GM21423 (cell line): ENCODE data around the gene JAZF1.

Source experiments
- ATAC-seq: cut with Tn5 transposase; IDR thresholded peaks from one replicate; pipeline ENCODE4 v1.9.1; 2021; ENCODE audit warnings: mild to moderate bottlenecking, moderate library complexity; ENCODE audit not compliant: unreplicated experiment

Gene JAZF1

DNA sequence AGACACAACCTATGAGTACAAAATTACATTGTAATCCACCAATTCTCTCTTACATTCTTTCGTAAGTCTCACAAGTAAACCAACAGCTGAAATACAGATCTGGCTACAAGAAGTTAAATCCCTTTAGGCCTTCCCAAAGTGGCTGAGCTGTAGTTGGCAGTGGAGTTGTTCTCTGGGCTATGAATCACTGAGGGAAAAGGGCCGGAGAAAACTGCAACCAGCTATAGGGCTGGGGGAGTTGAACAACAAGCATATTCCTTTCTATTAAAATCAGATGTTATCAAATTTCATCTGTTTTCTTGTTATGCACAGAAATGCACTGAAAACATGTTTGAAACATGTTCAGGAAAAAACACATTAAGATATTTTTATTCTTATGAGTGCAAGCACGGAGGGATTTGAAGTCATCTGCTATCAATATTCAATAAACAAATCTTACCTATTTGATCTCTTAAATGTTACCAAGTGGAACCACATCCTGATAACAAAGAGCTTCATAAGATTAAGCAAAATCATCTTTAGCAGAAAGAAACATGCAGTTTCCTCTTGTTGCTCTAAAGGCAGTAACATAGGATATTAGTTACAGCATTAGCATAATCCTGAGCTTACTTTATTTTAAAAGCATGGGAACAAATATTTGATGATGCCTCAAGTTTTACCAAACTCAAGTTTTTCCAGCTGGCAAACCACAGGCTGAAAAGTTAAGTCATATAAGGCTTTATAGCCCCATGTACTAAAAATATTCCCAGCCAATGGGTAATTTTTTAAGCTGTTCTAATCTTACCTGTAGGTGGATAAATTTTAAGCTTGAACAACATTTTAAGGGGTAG lies 227.9 kb downstream of the JAZF1 start:
- no peak for ATAC-seq

DNA sequence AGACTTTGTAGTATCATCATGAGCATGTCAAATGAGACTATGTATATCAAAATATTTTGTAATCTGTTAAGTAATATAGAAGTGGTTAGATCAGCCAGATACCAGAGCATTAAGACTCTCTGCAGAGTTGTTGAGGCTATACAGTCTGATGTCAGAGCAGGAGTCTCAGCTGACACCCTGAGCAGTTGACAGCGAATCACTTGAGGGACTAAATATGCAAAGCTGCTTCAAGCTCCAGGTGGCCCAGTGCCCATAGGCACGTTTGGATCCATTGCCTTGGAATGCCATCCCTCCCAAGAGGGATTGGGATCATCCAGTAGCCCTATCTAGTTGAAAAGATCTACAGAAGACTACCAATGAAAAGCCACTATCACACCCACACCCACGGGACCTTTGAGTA lies 230.5 kb downstream of the JAZF1 start:
- ATAC-seq = no peak

DNA sequence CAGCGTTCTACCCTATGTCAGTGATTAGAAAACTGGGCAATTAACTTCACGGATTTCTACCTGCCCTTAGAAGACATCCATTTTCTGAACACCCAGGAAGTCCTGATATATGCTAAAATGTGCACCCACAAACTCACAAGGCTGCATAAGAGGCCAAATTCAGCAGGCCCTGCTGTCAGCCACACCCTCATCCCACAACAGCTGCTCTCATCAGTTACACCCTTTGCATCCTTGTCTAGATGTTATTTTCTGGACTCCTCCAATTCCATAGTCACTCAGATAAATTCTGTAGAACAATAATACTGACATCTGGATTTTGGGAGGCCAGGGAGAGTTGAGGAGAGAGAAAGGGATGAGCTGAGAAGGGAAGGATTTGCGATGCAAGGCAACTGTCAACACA lies 231.7 kb downstream of the JAZF1 start:
- ATAC-seq = no peak

DNA sequence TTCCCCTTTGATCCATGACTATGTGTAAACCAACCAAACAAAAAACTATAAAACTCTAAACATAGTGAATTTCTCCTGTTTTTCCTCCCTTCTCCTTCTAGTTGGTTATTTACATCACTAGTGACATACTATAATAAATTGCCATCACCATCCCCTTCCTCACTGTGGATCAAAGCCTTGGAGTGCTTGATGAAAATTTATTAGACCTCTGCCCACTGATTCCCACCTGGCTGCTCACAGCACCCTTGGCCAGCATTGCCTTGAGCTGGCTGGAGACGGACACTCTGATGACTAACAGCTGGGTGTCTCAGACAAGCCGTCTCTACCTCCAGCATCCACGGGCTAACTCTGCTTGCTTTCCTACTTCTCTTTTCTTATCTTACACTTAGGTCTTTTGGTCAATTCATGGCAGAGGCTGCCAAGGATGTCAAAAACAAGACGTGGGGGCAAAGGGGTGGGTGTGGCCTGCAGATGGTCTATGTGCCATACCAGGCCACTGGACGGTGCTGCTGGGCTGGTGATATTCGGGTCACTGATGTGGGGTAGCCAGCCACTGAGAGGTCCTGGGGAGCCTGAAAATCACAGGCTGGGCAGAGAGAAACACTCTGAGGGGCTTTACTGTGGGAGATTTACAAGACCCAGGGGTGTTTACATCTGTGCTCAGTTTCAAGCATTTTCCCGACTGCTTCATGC lies 232.9 kb downstream of the JAZF1 start:
- no peak for ATAC-seq

DNA sequence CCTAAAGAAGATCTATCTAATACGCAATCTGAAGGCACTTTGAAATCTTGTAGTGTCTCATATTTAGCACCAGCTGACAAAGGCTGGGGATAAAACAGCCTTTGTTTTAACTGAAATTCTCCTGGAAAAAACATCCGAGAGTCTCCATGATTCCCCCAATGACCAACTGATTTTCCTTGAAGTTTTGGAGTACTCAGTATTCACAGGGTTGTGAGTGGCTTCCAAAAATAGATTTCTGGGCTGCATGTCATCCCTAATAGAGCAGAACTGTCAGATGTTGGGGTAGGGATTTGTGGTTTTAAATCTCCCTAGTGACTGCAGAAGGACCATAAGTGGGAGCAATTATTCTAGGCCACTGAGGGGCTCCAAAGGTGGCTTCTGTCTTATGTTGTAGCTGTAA lies 234.2 kb downstream of the JAZF1 start:
- ATAC-seq = no peak

DNA sequence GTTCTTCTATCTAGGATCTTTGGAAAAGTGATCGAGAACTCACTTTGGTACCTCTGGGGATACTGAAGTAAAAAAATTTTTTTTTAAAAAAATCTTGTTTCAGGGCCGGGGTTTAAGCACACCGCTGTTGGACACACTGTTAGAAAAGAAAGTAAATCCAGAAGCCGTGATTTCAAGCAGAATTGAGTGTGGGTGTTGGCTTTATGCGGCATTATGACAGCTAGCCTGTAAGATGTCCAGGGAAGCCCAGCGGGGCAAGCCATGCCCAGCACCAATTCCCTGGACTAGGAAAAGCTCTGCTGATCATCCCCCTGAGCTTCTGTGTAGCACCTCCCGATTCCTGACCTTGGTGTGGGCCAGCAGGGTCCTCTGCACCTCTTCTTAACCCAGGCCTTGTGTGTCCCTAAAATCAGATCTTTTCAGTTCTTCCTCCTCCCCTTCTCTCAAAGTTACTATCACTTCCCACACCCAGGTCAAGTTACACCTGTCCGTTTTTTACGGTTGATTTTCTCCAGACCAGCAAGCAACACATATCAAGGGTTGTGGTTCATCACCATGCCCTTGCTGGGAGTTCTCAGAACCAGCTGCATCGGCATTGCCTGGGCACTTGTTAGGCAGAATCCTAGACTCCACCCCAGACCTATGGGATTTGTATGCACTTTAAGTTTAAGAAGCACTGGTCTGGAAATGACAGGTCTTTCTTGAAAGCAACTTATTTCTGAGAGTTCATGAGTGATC lies 235.4 kb downstream of the JAZF1 start:
- ATAC-seq = no peak

GRCh38 chr7:27944643-27945042 lies 236.0 kb downstream of the JAZF1 start:
- no peak for ATAC-seq

- no peak for ATAC-seq
Observed at GRCh38 chr7:27943241-27943640, 237.4 kb downstream of the JAZF1 start.

DNA sequence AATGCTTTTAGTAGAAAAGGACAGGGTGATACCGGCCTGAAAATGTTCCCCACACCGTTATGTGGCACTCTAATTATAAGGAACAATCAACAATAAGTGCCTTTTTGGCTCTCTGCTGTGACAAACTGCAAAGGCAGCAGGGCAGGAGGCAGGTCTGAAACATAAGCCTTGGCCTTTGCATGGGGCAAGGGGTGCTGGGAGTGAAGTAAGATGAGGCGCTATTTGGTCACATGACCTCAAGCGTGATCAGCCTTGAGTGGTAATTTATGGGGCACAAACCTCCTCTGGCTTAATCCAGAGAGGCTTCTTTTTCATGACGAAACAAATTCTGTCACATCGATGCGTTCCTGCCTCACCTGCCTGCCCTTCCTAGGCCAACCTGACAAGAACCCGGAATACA lies 237.9 kb downstream of the JAZF1 start:
- ATAC-seq = no peak

GRCh38 chr7:27941522-27941921 lies 239.1 kb downstream of the JAZF1 start:
- ATAC-seq = no peak

DNA sequence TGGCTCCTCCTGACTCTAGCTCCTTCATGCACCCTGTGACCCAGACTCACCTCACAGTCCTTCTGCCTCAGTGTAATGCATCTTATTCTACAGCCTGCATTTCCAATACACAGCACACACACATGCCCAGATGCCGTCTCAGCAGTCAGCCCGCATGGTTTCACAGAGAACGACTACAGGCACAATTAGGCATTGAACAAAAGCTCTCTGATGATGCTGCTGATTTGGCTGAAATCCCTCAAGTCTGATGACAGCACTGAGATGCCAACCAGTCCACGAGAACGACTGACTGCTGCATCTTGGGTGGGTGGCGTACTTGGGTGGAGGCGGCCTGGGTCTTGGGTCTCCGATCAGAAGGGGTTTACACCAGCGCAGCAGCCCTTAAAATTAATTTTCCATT lies 240.3 kb downstream of the JAZF1 start:
- ATAC-seq = no peak

DNA sequence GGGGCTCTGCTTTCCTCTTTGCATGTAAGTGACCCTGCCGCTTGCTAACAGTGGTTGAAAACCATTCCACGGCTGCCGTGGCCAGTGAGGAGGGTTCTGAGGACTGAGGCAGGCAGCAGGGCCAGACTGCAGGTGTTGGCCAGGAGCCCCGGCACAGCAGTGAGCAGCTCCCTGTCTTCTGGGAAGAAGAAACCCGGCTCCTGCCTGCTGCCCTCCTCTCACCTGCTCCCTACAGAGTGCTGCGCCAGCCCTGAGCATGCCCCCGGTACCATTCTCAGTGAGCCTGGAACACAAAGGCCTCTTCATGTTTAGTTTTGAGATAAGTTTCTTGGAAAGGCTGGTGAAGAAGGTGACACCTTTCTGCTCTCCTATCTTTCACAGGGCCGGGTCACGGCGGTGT lies 240.7 kb downstream of the JAZF1 start:
- ATAC-seq = no peak

- no peak for ATAC-seq
Observed at GRCh38 chr7:27936768-27937102, 243.9 kb downstream of the JAZF1 start.

DNA sequence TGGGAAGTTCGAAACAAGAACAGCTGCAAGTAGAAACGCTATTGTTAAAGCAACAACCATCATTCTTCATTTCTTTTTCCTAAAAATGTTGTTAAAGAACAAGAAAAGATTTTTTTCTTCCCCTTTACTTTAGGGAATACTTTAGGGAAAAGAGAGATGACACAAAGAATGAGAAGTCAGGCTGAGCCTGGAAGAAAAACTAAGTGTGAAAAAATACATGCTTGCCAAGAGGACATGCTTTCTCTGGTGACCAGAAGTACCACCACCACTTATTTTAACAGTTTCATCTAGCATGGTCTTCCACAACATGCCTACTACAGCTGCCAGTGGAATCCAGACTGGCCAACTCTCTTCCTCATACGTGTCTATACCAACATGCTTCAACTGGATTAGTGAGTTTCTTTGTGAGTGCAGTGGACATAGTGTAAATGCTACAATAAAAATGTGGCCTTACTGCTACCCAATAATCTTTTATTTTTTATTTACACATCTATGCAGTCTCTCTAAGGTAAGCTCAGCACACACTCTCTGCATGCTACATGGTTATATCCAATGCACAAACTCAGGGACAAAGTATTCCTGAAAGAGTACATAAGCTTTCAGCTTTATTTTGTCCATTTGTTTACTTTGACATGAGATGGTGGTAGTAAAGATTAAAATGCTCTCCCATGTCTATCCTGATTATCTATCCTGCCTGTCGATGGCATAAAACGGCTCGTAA lies 244.4 kb downstream of the JAZF1 start:
- no peak for ATAC-seq

DNA sequence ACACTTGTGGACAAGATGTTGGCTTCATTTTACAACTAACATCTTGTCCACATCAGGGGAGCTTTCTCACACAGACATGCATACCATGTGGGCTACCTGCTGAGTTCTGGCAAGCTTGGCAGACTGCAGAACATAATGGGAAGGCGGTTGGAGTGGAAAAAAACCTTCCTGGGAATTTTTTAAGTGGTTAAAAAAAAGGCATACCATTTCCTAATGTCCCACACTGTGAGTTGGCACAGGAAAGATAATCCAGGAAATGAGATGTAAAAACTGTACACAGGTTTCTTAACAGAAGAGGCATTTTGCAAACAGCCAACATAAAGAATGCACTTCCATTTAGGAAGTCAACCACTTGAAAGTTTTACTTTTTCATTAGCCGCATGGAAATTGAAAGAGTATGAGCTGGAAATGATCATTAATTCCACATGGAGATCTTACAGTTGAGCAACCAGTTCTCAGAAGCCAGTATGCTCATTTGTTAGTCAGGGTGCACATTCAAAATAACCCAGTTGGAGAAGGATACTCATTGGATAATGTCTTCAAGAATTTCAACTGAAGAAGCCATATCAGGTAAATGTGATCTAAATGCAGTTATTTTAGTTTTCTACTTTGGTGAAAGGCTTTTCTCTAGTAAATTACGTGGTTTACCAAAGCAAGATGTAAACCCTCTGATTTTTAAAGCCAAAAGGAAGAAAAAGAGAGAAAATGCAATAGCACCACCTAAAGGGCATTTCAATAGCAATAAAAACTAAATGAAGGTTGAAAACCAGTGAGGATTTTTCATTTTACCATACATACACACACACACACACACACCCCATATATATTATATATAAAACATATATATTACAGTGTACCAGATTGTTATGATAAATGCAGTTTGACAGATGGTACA lies 246.7 kb downstream of the JAZF1 start:
- ATAC-seq = no peak

DNA sequence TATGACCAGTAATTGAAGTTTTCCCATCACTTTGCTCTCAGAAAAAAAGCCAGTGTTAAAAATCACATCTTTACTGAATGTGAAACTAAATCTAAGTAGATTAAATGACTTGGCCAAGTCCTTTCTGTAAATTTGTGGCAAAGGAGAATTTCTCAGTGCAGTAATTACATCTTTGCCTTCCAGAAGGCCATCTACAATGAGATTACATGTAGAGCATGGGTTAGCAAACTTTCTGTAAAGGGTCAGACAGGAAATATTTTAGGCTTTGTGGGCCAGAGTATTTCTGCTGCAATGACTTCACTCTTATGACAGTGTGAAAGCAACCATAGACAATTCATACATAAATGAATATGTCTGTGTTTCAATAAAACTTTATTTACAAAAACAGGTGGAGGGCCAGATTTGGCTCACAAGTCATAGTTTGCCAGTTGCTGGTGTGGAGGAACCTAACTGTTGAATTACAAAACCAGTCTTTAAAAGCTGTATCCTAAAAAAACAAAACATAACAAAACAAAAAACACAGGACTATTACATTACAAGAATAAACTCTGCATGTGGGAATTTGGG lies 249.6 kb downstream of the JAZF1 start:
- no peak for ATAC-seq

DNA sequence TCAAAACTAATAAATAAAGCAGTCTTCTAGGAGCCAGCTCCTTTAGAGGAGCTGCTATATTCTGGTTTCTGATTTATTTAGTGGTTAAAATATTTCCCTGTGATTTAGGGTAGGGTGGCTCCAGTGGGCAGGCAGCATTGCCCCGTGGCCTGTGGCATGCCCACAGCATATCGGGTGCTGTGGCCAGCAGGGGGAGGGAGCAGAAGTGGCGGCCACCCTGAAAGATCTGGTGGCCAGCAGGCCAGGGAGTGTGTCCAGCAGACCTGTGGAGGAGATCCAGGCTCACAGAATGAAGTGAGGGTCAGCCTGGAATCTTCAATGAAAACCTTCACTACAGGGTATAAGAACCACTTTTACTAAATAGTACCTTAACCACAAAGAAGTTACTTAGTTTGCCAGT lies 251.5 kb downstream of the JAZF1 start:
- no peak for ATAC-seq

GRCh38 chr7:27928001-27928400 lies 252.6 kb downstream of the JAZF1 start:
- no peak for ATAC-seq

- peak; percentile 62 for ATAC-seq
Observed at GRCh38 chr7:27925573-27926201, 254.9 kb downstream of the JAZF1 start.

DNA sequence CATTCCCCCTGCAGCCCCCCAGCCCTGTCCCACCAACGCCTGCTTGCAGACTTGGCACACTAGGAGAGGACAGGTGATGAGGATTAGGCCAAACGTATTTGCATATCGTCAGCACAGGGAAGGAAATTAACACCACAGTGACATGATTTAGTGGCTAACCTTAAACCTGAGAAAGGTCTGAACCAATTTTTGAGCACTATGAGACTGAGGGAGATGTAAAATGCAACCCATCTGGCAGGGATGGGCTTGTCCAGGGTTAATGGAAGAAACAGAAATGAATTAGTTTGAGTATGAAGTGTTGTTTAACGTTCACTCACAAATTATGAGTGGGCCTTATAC lies 257.0 kb downstream of the JAZF1 start:
- no peak for ATAC-seq
